ENCODE measurements around the gene ARHGAP32.

The ARHGAP32 gene

DNA sequence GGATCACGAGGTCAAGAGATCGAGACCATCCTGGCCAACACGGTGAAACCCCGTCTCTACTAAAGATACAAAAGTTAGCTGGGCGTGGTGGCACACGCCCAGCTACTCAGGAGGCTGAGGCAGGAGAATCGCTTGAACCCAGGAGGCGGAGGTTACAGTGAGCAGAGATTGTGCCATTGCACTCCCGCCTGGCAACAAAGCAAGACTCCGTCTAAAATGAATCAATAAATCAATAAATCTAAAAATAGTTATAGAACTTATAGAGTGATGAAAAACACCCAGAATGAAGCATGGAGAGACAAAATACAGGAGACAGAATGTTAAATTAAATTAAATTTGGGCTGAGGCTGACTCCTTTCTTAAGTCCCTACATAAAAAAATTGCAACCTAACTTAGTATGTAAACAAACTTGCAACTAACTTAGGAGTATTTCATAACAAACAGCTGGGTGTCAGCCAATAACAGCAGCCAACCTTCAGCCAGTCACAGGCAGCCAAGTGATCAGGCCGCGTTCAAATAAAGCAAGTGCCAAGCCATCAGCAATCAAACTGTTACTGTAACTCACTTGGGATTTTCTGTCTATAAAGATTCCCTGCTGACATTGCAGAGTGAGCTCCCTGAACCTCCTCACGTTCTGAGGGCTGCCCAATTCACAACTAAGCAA, 242.2 kb downstream of the ARHGAP32 start:
- 85% methylated on average over 11 to 13 of the region's 13 CpGs for WGBS, 2 experiments
- Histone ChIP-seq H3K4me3 (ENCODE audit: insufficient read depth, low read depth, low read length) (no peak overlapping the region), H3K27ac (ENCODE audit: insufficient read depth, low read depth, low read length, poor library complexity, severe bottlenecking) (no peak overlapping the region), H3K27me3 (ENCODE audit: control insufficient read depth, insufficient read depth, low read length, poor library complexity, severe bottlenecking) (no peaks in the 10 kb centered on the region), H3K36me3 (ENCODE audit: control insufficient read depth, insufficient read depth, low read length) (no peaks in the 10 kb centered on the region), H3K9me3 (ENCODE audit: control insufficient read depth, low read length) (no peaks in the 10 kb centered on the region), H3K4me1 (ENCODE audit: control insufficient read depth, insufficient read depth, low read length) (no peaks in the 10 kb centered on the region)

DNA sequence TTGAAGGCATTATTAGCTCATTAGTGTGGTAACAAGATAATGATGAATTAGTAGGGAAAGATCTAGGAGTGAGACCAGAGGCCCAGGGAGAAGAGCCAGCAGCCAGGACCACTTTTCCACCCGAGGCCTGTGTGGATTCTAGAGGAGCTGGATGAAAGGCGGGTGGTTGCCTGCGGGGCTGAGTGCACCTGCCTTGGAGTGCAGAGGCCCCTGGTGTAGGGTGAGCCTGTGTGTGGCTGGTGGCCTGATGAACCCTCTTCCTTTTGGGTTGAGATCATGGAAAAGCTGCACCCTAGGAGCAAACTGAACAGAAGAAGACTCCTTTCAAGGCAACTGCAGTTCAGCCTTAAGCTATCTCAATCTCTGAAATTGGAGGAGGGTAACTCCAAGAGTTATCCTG, 243.5 kb downstream of the ARHGAP32 start:
- 44 to 47% methylated on average over 3 of the region's 3 CpGs for WGBS, 2 experiments
- Histone ChIP-seq H3K4me3 (ENCODE audit: insufficient read depth, low read depth, low read length) (no peak overlapping the region), H3K27ac (ENCODE audit: insufficient read depth, low read depth, low read length, poor library complexity, severe bottlenecking) (no peak overlapping the region), H3K27me3 (ENCODE audit: control insufficient read depth, insufficient read depth, low read length, poor library complexity, severe bottlenecking) (no peaks in the 10 kb centered on the region), H3K4me1 (ENCODE audit: control insufficient read depth, insufficient read depth, low read length) (no peaks in the 10 kb centered on the region), H3K9me3 (ENCODE audit: control insufficient read depth, low read length) (no peaks in the 10 kb centered on the region), H3K36me3 (ENCODE audit: control insufficient read depth, insufficient read depth, low read length) (no peaks in the 10 kb centered on the region)

DNA sequence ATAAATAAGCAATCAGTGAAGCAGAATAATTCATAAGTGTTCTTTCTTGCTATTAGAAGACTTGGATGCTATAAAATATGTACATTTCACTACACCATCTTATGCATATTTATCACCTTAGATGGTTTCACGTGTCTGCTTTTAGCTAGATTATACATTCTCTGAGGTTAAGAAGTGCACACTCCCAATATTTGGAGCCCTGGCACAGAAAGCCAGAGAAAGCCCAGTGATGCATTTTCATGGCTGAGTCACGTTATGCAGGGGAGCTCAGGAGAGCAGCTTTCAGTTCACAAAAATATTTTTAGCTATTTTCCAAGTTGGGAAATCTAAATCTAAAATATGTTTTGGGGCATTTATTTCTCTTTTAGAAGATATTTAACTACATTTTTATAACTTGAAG, 244.4 kb downstream of the ARHGAP32 start:
- Histone ChIP-seq H3K27ac (ENCODE audit: insufficient read depth, low read depth, low read length, poor library complexity, severe bottlenecking) (no peak overlapping the region), H3K9me3 (ENCODE audit: control insufficient read depth, low read length) (no peaks in the 10 kb centered on the region), H3K36me3 (ENCODE audit: control insufficient read depth, insufficient read depth, low read length) (no peaks in the 10 kb centered on the region), H3K4me3 (ENCODE audit: insufficient read depth, low read depth, low read length) (no peak overlapping the region), H3K4me1 (ENCODE audit: control insufficient read depth, insufficient read depth, low read length) (no peaks in the 10 kb centered on the region), H3K27me3 (ENCODE audit: control insufficient read depth, insufficient read depth, low read length, poor library complexity, severe bottlenecking) (no peaks in the 10 kb centered on the region)
- 89 to 96% methylated on average over 2 of the region's 2 CpGs for WGBS, 2 experiments

DNA sequence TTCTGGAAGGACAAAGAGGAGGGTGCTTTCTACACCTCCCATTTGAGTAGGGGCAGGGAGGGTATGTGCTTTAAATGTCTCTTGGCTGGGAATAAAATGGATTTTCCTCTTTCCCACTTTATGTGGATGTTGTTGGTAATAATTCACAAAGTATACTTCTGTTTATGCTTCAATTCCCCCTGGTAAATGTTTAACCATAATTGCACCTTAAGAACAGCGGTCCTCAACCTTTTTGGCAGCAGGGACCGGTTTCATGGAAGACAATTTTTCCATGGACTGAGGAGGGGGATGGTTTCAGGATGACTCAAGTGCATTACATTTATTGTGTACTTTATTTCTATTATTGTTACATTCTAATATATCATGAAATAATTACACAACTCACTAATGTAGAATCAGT, 245.5 kb downstream of the ARHGAP32 start:
- Histone ChIP-seq H3K9me3 (ENCODE audit: control insufficient read depth, low read length) (no peaks in the 10 kb centered on the region), H3K27ac (ENCODE audit: insufficient read depth, low read depth, low read length, poor library complexity, severe bottlenecking) (no peak overlapping the region), H3K4me1 (ENCODE audit: control insufficient read depth, insufficient read depth, low read length) (no peaks in the 10 kb centered on the region), H3K4me3 (ENCODE audit: insufficient read depth, low read depth, low read length) (no peak overlapping the region), H3K36me3 (ENCODE audit: control insufficient read depth, insufficient read depth, low read length) (no peaks in the 10 kb centered on the region), H3K27me3 (ENCODE audit: control insufficient read depth, insufficient read depth, low read length, poor library complexity, severe bottlenecking) (no peaks in the 10 kb centered on the region)
- WGBS, 2 experiments, result 100% methylated on average over 2 of the region's 2 CpGs

DNA sequence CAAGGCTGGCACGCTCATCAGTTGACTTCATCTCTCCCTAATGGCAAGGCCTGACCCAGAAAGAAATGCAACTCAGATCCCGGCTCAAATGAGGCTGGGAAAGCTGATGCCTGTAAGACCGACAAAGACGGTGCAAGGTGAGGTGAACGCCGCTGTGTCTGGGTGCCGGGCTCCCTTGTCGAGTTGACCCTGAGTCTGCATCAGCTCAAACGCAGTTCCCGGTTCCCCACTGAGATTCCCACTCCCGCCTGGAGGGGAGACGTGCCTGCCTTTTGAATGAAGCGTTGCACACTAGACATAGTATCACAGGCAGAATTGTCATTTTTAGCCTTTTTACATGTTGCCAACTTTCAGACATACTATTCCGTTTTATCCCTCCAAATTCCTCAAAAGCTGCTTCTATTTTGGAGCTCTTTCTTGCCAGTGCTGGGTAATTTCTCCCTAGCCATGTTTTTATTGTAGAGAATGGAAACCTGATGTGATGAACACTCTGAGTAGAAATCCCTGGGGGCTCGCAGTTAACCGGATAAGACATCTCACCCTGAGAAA, 248.6 kb downstream of the ARHGAP32 start:
- 85% methylated on average over 16 of the region's 16 CpGs for WGBS, 2 experiments
- Histone ChIP-seq H3K9me3 (ENCODE audit: control insufficient read depth, low read length) (no peaks in the 10 kb centered on the region), H3K36me3 (ENCODE audit: control insufficient read depth, insufficient read depth, low read length) (no peaks in the 10 kb centered on the region), H3K27me3 (ENCODE audit: control insufficient read depth, insufficient read depth, low read length, poor library complexity, severe bottlenecking) (no peaks in the 10 kb centered on the region), H3K4me1 (ENCODE audit: control insufficient read depth, insufficient read depth, low read length) (no peaks in the 10 kb centered on the region), H3K4me3 (ENCODE audit: insufficient read depth, low read depth, low read length) (no peak overlapping the region), H3K27ac (ENCODE audit: insufficient read depth, low read depth, low read length, poor library complexity, severe bottlenecking) (no peak overlapping the region)

DNA sequence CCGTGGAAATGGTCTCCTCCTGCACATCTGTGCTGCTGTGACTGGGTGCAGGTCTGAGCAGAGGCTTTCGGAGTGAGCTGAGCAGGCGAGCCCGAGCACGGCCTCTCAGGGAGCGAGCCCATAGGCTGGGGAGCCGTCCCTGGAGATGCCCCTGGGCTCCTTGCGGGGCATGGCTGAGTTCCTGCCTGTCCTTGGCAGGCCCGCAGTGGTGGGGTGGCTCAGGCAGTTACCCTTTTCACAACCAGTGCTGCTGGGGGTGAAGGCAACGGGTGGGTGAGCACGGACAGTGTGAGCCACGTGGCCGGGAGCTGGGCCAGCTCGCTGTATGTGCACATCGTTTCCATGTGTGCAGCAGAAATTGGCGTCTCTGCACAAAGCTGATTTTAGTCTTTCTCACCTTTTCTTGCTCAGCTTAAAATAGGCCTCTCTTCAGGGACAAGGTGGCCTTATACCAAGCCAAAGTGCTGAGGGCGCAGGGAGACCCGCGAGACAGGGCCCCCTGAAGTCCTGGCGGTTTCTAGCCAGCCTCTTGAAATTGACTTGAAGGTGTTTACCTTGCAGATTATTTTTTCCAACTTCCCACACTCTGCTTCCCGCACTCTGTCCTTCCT, 249.2 kb downstream of the ARHGAP32 start, which contains the start of gene TP53AIP1:
Gene TP53AIP1, minus strand, starts transcription at position 55 of the 611 bp plus-strand sequence. CDS start 5,053 bp downstream, outside the sequence.
- H3K4me1 ChIP-seq (ENCODE audit: control insufficient read depth, insufficient read depth, low read length), result no peaks in the 10 kb centered on the region
- H3K36me3 ChIP-seq (ENCODE audit: control insufficient read depth, insufficient read depth, low read length), result no peaks in the 10 kb centered on the region
- WGBS, 2 experiments, result 91% methylated on average over 21 of the region's 21 CpGs
- no peak within 1 kb of the TSS for H3K4me3 ChIP-seq (ENCODE audit: insufficient read depth, low read depth, low read length)
- no peaks in the 10 kb centered on the region for H3K27me3 ChIP-seq (ENCODE audit: control insufficient read depth, insufficient read depth, low read length, poor library complexity, severe bottlenecking)
- no peaks in the 10 kb centered on the region for H3K9me3 ChIP-seq (ENCODE audit: control insufficient read depth, low read length)
- H3K27ac ChIP-seq (ENCODE audit: insufficient read depth, low read depth, low read length, poor library complexity, severe bottlenecking), result no peak within 1 kb of the TSS

DNA sequence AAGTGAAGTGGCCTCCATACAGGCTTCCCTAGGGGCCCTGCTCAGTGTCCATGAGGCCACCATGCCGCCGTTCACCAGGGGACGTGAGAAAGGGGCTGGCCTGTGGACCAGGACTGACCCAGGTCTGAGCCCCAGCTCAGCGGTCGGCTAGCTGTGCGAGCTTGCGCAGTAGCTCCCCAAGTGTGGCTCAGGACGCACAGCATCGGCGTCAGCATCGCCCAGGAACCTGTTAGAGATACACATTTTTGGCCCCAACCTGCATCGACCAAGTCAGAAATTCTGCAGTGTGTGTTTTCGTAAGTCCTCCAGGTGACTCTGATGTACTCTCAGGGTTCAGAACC, 249.9 kb downstream of the ARHGAP32 start:
- Histone ChIP-seq H3K9me3 (ENCODE audit: control insufficient read depth, low read length) (no peaks in the 10 kb centered on the region), H3K27me3 (ENCODE audit: control insufficient read depth, insufficient read depth, low read length, poor library complexity, severe bottlenecking) (no peaks in the 10 kb centered on the region), H3K4me1 (ENCODE audit: control insufficient read depth, insufficient read depth, low read length) (peaks cover 3% of the 10 kb centered on the region), H3K36me3 (ENCODE audit: control insufficient read depth, insufficient read depth, low read length) (no peaks in the 10 kb centered on the region), H3K27ac (ENCODE audit: insufficient read depth, low read depth, low read length, poor library complexity, severe bottlenecking) (no peak overlapping the region), H3K4me3 (ENCODE audit: insufficient read depth, low read depth, low read length) (no peak overlapping the region)
- 96 to 97% methylated on average over 13 of the region's 13 CpGs for WGBS, 2 experiments

DNA sequence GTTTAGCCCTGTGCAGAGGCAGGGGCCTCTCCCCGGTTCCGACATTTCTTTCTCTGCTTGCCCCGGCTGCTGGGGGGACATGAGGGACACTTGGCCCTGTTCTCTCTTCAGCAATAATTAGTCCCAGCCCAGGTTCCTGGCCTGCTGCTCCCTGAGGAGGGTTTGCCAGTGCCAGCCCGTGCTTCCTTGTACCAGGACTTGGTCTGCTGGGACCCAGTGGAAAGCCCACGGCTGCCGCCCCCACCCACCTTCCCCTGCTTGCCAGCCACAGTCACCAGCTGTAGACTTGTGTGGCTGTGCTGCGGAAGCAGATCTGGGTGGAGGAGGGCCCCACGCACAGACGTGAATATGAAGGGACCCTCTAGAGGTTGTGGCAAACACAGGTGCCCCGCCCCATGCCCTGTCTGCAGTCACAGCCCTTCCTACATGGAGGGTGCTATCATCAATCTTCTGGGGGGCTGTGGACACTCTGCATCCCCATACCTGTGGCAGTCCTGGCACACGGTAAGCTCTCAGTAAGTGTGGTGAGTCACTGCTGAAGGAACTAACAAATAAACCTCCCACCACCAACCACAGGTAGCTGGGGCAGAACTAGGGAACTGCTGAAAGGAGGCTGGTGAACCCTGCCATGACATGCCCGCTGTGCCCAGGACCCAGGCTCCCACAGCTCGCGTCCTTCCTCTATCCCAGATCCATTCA, 250.4 kb downstream of the ARHGAP32 start:
- H3K9me3 ChIP-seq (ENCODE audit: control insufficient read depth, low read length), result no peaks in the 10 kb centered on the region
- peaks cover 8% of the 10 kb centered on the region for H3K4me1 ChIP-seq (ENCODE audit: control insufficient read depth, insufficient read depth, low read length)
- no peak overlapping the region for H3K4me3 ChIP-seq (ENCODE audit: insufficient read depth, low read depth, low read length)
- H3K27me3 ChIP-seq (ENCODE audit: control insufficient read depth, insufficient read depth, low read length, poor library complexity, severe bottlenecking), result no peaks in the 10 kb centered on the region
- 89 to 90% methylated on average over 14 of the region's 14 CpGs for WGBS, 2 experiments
- no peak overlapping the region for H3K27ac ChIP-seq (ENCODE audit: insufficient read depth, low read depth, low read length, poor library complexity, severe bottlenecking)
- H3K36me3 ChIP-seq (ENCODE audit: control insufficient read depth, insufficient read depth, low read length), result no peaks in the 10 kb centered on the region

DNA sequence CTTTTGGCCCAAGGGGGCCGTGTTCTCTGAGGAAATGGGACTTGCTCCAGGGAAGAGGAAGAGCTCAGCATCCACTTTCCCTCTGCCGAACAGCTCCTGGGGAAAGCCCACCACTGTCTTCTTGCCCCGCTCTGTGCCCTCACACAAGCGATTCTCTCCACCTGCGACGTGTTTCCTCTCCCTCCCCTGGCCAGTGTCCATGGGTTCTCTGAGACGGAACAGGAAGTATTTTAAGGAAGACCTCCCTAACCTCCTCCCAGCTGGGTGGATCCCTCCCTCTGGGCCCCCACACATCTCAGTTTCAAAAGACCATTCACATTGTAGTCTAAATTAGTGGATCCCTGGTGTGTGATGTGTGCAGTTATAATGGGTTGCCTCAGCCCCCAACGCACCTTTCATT, 251.0 kb downstream of the ARHGAP32 start:
- Histone ChIP-seq H3K4me3 (ENCODE audit: insufficient read depth, low read depth, low read length) (no peak overlapping the region), H3K9me3 (ENCODE audit: control insufficient read depth, low read length) (no peaks in the 10 kb centered on the region), H3K27ac (ENCODE audit: insufficient read depth, low read depth, low read length, poor library complexity, severe bottlenecking) (no peak overlapping the region), H3K36me3 (ENCODE audit: control insufficient read depth, insufficient read depth, low read length) (no peaks in the 10 kb centered on the region), H3K27me3 (ENCODE audit: control insufficient read depth, insufficient read depth, low read length, poor library complexity, severe bottlenecking) (no peaks in the 10 kb centered on the region), H3K4me1 (ENCODE audit: control insufficient read depth, insufficient read depth, low read length) (peaks cover 14% of the 10 kb centered on the region)
- 93 to 96% methylated on average over 8 of the region's 8 CpGs for WGBS, 2 experiments

DNA sequence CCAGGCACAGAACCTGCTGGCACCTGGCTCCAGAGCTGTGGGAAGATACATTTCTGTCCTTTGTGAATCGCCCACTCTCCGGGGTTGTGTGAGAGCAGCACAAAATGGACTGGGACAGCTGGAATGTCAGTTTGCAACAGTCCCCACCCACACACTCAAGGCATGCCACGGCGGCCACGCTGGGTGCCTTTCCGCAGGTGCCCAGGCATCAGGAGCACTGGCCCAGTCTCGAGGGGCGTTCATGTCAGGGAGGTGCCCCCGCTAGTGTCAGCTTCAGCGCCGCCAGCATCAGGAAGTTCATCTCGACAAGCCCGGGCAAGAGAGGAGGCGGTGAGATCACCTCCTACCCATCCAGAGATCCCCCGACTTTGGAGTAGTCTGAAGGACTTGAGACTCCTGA, 251.5 kb downstream of the ARHGAP32 start:
- H3K27me3 ChIP-seq (ENCODE audit: control insufficient read depth, insufficient read depth, low read length, poor library complexity, severe bottlenecking), result no peaks in the 10 kb centered on the region
- WGBS, 2 experiments, result 92 to 94% methylated on average over 15 of the region's 15 CpGs
- peaks cover 14% of the 10 kb centered on the region for H3K4me1 ChIP-seq (ENCODE audit: control insufficient read depth, insufficient read depth, low read length)
- no peaks in the 10 kb centered on the region for H3K9me3 ChIP-seq (ENCODE audit: control insufficient read depth, low read length)
- H3K4me3 ChIP-seq (ENCODE audit: insufficient read depth, low read depth, low read length), result no peak overlapping the region
- no peak overlapping the region for H3K27ac ChIP-seq (ENCODE audit: insufficient read depth, low read depth, low read length, poor library complexity, severe bottlenecking)
- H3K36me3 ChIP-seq (ENCODE audit: control insufficient read depth, insufficient read depth, low read length), result no peaks in the 10 kb centered on the region

Measured in ectodermal cell (in vitro differentiated cells).